HEK293 (cell line): ENCODE data around the gene LRRC27.

ENCODE experiments used
- CTCF ChIP-seq: fragments of 450-650 bp; formaldehyde crosslinking; IDR thresholded peaks from 2 replicates; pipeline ENCODE4 v1.5.1; 2016; ENCODE audit warnings: missing biosample characterization, missing genetic modification characterization
- SALL2 ChIP-seq: fragments of 450-650 bp; formaldehyde crosslinking; IDR thresholded peaks from 2 replicates; pipeline ENCODE4 v1.5.0; 2017; ENCODE audit warnings: missing biosample characterization, mild to moderate bottlenecking, missing genetic modification characterization, borderline replicate concordance
- ZBTB10 ChIP-seq: fragments of 450-650 bp; formaldehyde crosslinking; IDR thresholded peaks from 2 replicates; pipeline ENCODE4 v1.5.1; 2016; ENCODE audit warnings: missing biosample characterization, missing genetic modification characterization
- ZBTB49 ChIP-seq: fragments of 450-650 bp; formaldehyde crosslinking; IDR thresholded peaks from 2 replicates; pipeline ENCODE4 v1.5.1; 2016; ENCODE audit warnings: missing biosample characterization, missing genetic modification characterization, low read depth
- ZFP69B ChIP-seq: fragments of 450-650 bp; formaldehyde crosslinking; IDR thresholded peaks from 2 replicates; pipeline ENCODE4 v1.5.1; 2016; ENCODE audit warnings: missing biosample characterization, missing genetic modification characterization
- ZNF23 ChIP-seq: fragments of 450-650 bp; formaldehyde crosslinking; IDR thresholded peaks from 2 replicates; pipeline ENCODE4 v1.5.1; 2016; ENCODE audit warnings: missing biosample characterization, missing genetic modification characterization, borderline replicate concordance
- ZNF510 ChIP-seq: fragments of 450-650 bp; formaldehyde crosslinking; IDR thresholded peaks from 2 replicates; pipeline ENCODE4 v1.5.1; 2018; ENCODE audit warnings: mild to moderate bottlenecking, missing genetic modification characterization, missing biosample characterization; ENCODE audit not compliant: insufficient replicate concordance
- ZNF518A ChIP-seq: fragments of 450-650 bp; formaldehyde crosslinking; conservative IDR thresholded peaks from 2 replicates; pipeline ENCODE4 v1.5.1; 2016; ENCODE audit warnings: low read depth, missing biosample characterization, missing genetic modification characterization

GRCh38 chr10:132302421-132303310, 29.3 kb upstream of the LRRC27 start:
- TF ChIP-seq SALL2 (tag by site-specific recombination) (no peak), ZNF23 (tag by site-specific recombination) (no peak), ZNF518A (tag by site-specific recombination) (no peak), ZFP69B (tag by site-specific recombination) (no peak), CTCF (tag by site-specific recombination) (no peak), ZNF510 (no peak), ZBTB10 (tag by site-specific recombination) (no peak), ZBTB49 (no peak)
